ENCODE data around the gene ANKK1.

ANKK1 gene

DNA sequence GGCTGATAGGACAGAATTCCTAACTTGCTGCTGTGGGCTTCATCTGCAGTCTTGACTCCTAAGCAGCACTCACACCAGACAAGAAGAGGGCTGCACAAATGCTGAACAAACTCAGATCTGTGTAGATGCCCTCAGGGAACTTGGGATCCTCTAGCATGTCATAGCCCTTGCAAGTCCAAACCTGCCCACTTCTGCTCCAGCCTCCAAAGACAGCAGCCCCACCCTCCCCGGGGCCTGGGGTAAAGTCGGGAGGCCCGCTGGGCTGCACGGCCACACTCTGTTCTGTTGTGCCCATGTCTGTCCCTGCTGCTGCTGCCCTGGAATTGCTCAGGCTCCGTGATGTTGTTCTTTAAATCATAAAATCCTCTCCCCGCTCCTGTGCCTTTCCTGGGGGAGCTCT is 59.4 kb downstream of the ANKK1 start:
- no peak overlapping the region for H3K4me3 ChIP-seq (ENCODE audit: low read depth, low read length)
- no peak for DNase-seq (ENCODE audit: low read depth)
- TF ChIP-seq, protein P1, sequence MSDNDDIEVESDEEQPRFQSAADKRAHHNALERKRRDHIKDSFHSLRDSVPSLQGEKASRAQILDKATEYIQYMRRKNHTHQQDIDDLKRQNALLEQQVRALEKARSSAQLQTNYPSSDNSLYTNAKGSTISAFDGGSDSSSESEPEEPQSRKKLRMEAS (IDR thresholded peaks at IDR 0.05; ENCODE audit: low read depth, low read length), result no peak
- TF ChIP-seq MYC (IDR thresholded peaks at IDR 0.05; ENCODE audit: low read depth, low read length) (no peak), CTCF (IDR thresholded peaks at IDR 0.05; ENCODE audit: low read depth, low read length) (no peak), POLR2A (IDR thresholded peaks at IDR 0.05; ENCODE audit: extremely low read depth, insufficient read length) (no peak)

- TF ChIP-seq POLR2A (IDR thresholded peaks at IDR 0.05; ENCODE audit: extremely low read depth, insufficient read length) (no peak), CTCF (IDR thresholded peaks at IDR 0.05; ENCODE audit: low read depth, low read length) (no peak), MYC (IDR thresholded peaks at IDR 0.05; ENCODE audit: low read depth, low read length) (no peak)
- TF ChIP-seq, protein P1 (IDR thresholded peaks at IDR 0.05; ENCODE audit: low read depth, low read length), result no peak
- DNase-seq (ENCODE audit: low read depth), result peak; percentile 9
- H3K4me3 ChIP-seq (ENCODE audit: low read depth, low read length), result no peak overlapping the region
Measured at GRCh38 chr11:113447621-113448315, 60.2 kb downstream of the ANKK1 start.

DNA sequence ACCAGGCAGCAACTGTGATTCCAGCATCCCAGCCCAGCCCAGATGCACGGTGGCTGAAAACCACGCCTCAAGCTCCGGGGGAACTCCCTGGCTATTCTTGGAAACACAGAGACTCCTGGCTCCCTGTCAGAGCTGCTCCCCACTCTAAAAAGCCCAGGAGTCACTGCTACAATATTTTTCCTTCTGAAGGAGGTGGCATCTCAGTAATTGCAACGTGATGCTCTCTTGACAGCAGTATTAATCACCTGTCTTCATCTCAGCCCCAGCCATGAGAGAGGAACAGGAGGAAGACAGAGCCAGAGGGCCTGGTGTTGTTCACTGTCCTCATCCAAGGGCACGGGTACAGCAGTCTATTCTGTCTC is 60.7 kb downstream of the ANKK1 start:
- TF ChIP-seq POLR2A (IDR thresholded peaks at IDR 0.05; ENCODE audit: extremely low read depth, insufficient read length), result no peak
- TF ChIP-seq MYC (IDR thresholded peaks at IDR 0.05; ENCODE audit: low read depth, low read length), result no peak
- TF ChIP-seq CTCF (IDR thresholded peaks at IDR 0.05; ENCODE audit: low read depth, low read length), result no peak
- TF ChIP-seq, protein P1 (IDR thresholded peaks at IDR 0.05; ENCODE audit: low read depth, low read length), result no peak
- no peak overlapping the region for H3K4me3 ChIP-seq (ENCODE audit: low read depth, low read length)
- DNase-seq (ENCODE audit: low read depth), result no peak

DNA sequence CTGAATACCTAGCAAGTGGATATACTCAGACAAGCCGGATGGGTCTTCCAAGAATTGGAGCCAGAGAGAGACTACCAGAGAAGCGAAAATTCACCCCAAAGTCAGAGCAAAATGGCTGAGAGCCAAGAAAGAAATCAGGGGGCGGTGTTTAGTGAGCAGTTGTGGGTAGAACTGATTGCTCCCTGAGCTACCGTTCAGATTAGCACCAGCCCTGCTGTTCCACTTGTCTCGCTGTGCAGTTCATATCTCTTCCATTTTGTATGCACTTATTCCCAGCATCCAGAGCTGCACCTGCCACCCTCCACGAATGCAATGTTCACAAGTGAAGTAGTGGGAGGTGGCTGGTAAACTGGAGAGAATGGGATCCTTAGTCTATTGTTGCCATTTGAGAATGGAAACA is 62.2 kb downstream of the ANKK1 start:
- no peak overlapping the region for H3K4me3 ChIP-seq (ENCODE audit: low read depth, low read length)
- DNase-seq (ENCODE audit: low read depth), result no peak
- TF ChIP-seq CTCF (IDR thresholded peaks at IDR 0.05; ENCODE audit: low read depth, low read length) (no peak), MYC (IDR thresholded peaks at IDR 0.05; ENCODE audit: low read depth, low read length) (no peak), POLR2A (IDR thresholded peaks at IDR 0.05; ENCODE audit: extremely low read depth, insufficient read length) (no peak)
- TF ChIP-seq, protein P1 (IDR thresholded peaks at IDR 0.05; ENCODE audit: low read depth, low read length), result no peak

Measured in NB4 (cell line).